Stomach (tissue), 4 donors: Measurements from ENCODE around the gene NFATC2.

Experiments
- CTCF ChIP-seq, 7 experiments: fragments of 450-650 bp in 4 of 7; fragments of 200-600 bp in 3 of 7; sonication (generic) in 3 of 7; IDR thresholded peaks; one replicate each; pipeline ENCODE4 v1.5.1; 2016 to 2019; ENCODE audit warnings: antibody characterized with exemption in 7 of 7, control low read depth in 2 of 7, mild to moderate bottlenecking in 1 of 7
- EP300 ChIP-seq: sonication (generic); formaldehyde crosslinking; IDR thresholded peaks from one replicate; pipeline ENCODE4 v1.6.1; 2017; ENCODE audit warnings: antibody characterized with exemption
- POLR2A ChIP-seq, 4 donors: fragments of 450-650 bp; IDR thresholded peaks; one replicate each; pipeline ENCODE4 v1.6.1; 2016; ENCODE audit warnings: antibody characterized with exemption in 4 of 4, control low read depth in 2 of 4, mild to moderate bottlenecking in 1 of 4, moderate library complexity in 1 of 4
- POLR2AphosphoS5 ChIP-seq, 3 donors: sonication (generic); formaldehyde crosslinking; IDR thresholded peaks; one replicate each; pipeline ENCODE4 v1.6.1; 2016; ENCODE audit warnings: antibody characterized with exemption in 3 of 3

GRCh38 chr20:51398552-51398951, 144.0 kb downstream of the NFATC2 start:
- TF ChIP-seq CTCF (IDR thresholded peaks at IDR 0.05) (no peak), POLR2A (IDR thresholded peaks at IDR 0.05) (no peak), EP300 (no peak), POLR2AphosphoS5 (IDR thresholded peaks at IDR 0.05) (no peak)
